Adipose tissue (tissue), 3 donors: ENCODE data around the gene TIMM44. TPM values are rescaled to one million over a fixed set of nuclear protein-coding genes. Genes with fewer than 3 reads are reported as not detected.

Experiments
- H3K27ac ChIP-seq: one replicate; pipeline ENCODE4 v1.5.1; 2013; ENCODE audit warnings: low read depth, low read length
- WGBS, 3 donors: extraction: QIAGEN DNeasy Blood & Tissue Kit; methylation state at CpG; one replicate each; pipeline ENCODE4 v1.1.7; 2013; 5-methylcytosine and 5-hydroxymethylcytosine counted together
- polyA plus RNA-seq, 3 donors: library from polyadenylated mRNA; stranded (reverse); fragments of 200-250 nt; gene quantifications; one replicate each; pipeline ENCODE4 v1.2.3, GENCODE V29; 2013
- donor health status: healthy with polysubstance abuse.
- donor health status: Bipolar disorder and iron deficiency.
- donor health status: healthy.

Gene TIMM44
- polyA plus RNA-seq, 3 donors, result 32.2 to 58.1 (median 54.9) TPM

DNA sequence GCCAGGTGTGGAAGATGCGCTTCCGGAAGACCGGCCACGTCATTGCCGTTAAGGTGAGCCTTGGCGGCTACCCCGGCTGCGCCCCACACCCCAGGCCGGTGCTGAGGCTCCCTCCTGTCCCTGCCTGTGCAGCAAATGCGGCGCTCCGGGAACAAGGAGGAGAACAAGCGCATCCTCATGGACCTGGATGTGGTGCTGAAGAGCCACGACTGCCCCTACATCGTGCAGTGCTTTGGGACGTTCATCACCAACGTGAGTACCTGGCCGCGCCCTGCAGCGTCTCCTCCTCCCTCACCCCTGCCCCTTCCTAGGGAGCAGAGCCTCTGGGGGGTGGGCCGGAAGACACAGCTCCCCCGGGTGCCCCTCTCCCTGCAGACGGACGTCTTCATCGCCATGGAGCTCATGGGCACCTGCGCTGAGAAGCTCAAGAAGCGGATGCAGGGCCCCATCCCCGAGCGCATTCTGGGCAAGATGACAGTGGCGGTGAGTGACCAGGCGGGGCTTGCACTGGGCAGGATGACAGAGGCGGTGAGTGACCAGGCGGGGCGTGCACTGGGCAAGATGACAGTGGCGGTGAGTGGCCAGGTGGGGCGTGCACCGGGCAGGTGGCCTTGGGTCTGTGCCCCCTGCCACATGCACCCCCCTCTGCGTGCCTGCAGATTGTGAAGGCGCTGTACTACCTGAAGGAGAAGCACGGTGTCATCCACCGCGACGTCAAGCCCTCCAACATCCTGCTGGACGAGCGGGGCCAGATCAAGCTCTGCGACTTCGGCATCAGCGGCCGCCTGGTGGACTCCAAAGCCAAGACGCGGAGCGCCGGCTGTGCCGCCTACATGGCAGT, 32.9 kb downstream of the TIMM44 start:
- WGBS, 3 donors, result 91 to 93% (median 93%) methylated on average over 50 to 54 of the region's 54 CpGs
- no peak overlapping the region for H3K27ac ChIP-seq

- no peak overlapping the region for H3K27ac ChIP-seq
- 92 to 96% (median 95%) methylated on average over 12 to 21 of the region's 21 CpGs for WGBS, 3 donors
These were observed 33.9 kb downstream of the TIMM44 start for GRCh38 chr19:7909471-7910067.

DNA sequence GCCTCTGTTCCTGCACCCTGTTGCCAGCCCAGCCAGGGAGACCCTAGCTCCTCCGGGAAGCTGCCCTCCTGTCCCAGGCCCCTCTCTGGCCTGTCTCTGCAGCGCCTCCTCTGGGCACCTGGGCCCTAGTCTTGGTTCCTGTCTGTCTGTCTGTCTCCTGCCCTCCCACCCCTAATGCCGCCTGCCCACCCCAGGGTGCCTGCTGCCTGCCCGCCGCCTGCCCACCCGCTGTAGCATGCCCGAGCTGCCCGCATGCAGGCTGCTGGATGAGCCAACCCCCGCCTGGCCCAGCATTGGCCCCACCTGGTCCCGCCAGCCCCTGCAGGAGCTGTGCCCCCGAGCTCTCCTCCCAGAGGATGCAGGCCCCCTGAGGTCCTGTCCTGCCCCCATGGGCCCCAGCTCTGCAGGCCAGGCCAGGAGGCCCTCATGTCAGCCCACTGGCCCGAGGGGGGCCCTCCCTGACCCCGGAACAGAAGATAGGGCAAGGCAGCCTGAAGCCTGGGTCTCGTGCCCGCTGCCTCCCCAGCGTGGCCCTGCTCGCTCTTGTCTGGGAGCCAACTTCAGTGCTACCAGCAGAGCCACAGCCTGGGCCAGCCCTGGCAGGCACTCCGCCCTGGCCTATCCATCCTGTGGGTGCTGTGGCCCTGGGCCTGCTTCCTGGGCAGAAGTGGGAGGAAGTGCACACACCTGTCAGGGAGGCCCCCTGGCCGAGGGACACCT, 34.6 kb downstream of the TIMM44 start:
- H3K27ac ChIP-seq, result no peak overlapping the region
- WGBS, 3 donors, result 86 to 94% (median 88%) methylated on average over 16 to 19 of the region's 19 CpGs

GRCh38 chr19:7908078-7908699, 35.3 kb downstream of the TIMM44 start:
- H3K27ac ChIP-seq, result no peak overlapping the region
- WGBS, 3 donors, result 76 to 87% (median 84%) methylated on average over 14 of the region's 14 CpGs

DNA sequence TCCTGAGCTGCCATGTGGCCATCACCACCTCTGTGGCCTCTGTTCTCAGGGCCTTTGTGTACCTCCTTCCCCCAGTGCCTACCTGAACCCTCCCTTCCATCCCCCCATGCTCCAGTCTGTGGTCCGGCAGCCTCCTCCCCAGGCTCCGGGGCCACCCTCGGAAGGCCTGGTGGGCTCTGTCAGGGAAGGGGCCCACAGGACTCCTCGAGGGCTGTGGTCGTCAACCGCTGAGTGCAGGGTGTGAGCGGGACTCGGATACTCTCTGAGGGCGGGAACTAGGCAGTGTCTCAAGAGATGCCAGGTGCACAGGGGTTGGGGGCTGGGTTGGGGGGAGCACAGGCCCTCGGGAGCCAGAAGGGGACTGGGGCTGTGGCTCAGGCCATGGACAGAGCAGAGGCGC, 35.9 kb downstream of the TIMM44 start:
- WGBS, 3 donors, result 89 to 93% (median 92%) methylated on average over 11 of the region's 11 CpGs
- no peak overlapping the region for H3K27ac ChIP-seq

DNA sequence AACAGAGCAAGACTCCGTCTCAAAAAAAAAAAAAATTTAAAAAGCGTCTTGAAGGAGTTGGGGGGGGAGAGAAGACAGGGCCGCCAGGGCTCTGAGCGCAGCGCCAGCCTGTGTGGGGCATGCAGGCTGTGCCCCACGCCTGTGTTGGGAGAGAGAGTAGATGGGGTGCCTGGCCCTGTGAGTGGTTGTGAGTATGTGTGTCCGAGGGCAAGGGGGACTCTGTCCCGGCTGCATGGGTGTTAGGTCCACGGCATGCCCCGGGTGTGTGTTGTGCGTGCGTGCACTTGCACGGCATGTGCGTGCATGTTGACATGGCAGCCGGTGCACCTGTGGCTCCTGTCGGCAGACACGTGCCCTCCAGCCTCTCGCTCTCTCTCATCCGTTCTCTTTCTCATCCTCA, 36.3 kb downstream of the TIMM44 start:
- no peak overlapping the region for H3K27ac ChIP-seq
- WGBS, 3 donors, result 92 to 97% (median 94%) methylated on average over 18 to 19 of the region's 19 CpGs

DNA sequence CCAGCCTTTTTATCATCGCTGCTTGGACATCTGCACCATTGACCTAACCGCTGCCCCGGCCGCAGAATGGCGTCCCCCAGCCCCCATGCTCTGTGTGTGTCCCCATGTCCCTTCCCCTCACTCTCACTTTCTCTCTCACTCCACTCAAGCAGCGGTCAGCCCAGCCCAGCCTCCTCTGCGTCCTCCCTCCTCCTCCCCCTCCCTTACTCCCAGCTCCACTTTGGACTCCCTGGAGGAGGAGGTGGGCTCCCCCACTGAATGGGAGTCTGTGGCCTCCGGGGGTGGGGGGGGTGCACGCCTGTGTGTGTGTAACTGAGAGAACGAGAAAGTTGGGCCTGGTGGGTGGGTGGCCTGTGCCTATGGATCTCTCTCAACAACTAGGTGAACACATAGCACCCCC, 37.6 kb downstream of the TIMM44 start:
- WGBS, 3 donors, result 78 to 93% (median 91%) methylated on average over 10 of the region's 10 CpGs
- H3K27ac ChIP-seq, result no peak overlapping the region

DNA sequence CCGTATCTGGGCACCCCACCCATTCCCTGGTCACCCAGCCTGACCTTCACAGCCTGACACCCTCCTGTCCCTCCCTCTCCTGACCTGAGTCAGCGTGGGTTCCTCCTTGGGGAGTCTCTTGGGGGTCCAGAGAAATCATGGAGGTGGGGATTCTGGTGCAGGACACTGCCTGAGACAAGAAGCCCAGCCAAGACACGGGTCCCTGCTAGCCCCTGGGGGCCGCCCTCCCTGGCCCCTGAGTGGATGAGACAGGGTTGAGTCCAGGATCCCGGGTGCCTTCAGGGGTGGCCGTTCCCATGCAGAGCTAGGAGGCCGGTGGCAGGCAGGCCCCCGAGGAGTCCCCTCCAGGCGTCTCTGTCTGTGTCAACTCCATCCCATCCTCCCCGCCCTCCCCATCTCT, 38.2 kb downstream of the TIMM44 start:
- 68 to 72% (median 72%) methylated on average over 10 of the region's 10 CpGs for WGBS, 3 donors
- no peak overlapping the region for H3K27ac ChIP-seq

- H3K27ac ChIP-seq, result no peak overlapping the region
- 11 to 17% (median 13%) methylated on average over 36 to 57 of the region's 68 CpGs for WGBS, 3 donors
These were observed 39.1 kb downstream of the TIMM44 start for GRCh38 chr19:7904074-7905020.

GRCh38 chr19:7903244-7904073, 40.0 kb downstream of the TIMM44 start, which contains the start of gene MAP2K7:
Gene MAP2K7 (plus strand): TSS chr19:7903877. CDS start chr19:7903945, 68 bp downstream.
- H3K27ac ChIP-seq, result no peak within 1 kb of the TSS
- 0% methylated on average over 69 to 89 of the region's 89 CpGs for WGBS, 3 donors

DNA sequence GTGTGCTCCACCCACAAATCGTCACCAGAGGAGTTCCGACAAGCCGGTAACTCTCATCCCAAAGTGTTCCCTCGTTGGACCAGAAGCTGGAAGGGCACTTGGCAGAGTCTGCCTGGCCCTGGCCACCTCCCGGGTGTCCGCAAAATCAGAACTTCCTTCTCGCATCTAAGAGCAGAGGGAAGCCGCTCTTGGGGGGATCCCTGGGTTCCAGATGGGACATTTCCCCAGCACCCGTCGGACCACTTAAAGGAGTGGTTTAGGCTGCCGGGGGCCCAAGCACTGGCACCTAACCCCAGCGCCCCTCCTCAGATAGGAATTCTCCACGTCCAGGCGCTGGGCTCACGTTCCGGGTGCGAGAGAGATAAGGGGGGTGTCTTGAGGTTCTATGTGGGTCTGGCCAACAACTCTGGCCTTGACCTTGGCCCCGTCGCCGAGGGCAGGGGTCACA, 40.6 kb downstream of the TIMM44 start:
- no peak overlapping the region for H3K27ac ChIP-seq
- 5 to 21% (median 10%) methylated on average over 20 of the region's 20 CpGs for WGBS, 3 donors

DNA sequence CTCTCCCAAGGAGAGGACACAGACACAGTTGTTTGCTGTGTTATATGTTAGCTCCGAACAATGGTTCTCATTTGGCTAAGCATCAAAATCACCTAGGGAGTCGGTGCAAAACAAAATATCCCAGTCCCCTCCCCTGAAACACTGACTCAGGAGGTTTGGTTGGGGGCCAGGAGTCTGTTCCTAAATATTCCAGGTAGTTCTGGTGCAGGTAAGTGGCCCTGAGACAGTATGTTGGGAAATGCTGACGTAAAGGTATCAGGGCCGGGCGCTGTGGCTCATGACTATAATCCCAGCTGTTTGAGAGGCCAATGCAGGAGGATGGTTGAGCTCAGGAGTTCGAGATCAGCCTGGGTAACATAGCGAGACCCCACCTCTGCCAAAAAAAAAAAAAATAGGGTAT, 42.1 kb downstream of the TIMM44 start:
- WGBS, 3 donors, result 83 to 94% (median 92%) methylated on average over 7 of the region's 7 CpGs

DNA sequence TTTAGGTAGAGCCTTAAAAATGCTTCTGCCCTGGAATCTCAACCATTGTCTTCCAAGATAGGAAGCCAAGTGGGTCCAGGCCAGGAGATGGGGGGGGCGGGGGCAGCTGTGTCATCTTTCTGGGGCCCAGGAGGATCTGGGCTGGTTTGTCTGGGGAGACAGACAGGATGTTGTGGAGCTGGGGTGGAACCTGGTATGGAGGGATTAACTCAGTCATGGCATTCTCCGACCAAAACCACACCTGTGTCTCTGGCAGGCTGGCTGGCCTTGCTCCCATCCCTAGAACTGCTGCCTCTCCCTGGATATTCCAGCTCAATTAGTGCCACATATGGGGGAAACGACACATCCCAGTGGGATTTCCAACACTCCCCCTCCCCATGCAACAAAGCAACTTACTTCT, 42.5 kb downstream of the TIMM44 start:
- H3K27ac ChIP-seq, result no peak overlapping the region
- WGBS, 3 donors, result 67 to 83% (median 77%) methylated on average over 3 of the region's 3 CpGs

More for the DNA sequence above, 42.1 kb downstream of the TIMM44 start:
- H3K27ac ChIP-seq, result no peak overlapping the region

GRCh38 chr19:7900401-7900870, 43.0 kb downstream of the TIMM44 start:
- H3K27ac ChIP-seq, result no peak overlapping the region
- WGBS, 3 donors, result 79 to 88% (median 81%) methylated on average over 21 of the region's 21 CpGs

DNA sequence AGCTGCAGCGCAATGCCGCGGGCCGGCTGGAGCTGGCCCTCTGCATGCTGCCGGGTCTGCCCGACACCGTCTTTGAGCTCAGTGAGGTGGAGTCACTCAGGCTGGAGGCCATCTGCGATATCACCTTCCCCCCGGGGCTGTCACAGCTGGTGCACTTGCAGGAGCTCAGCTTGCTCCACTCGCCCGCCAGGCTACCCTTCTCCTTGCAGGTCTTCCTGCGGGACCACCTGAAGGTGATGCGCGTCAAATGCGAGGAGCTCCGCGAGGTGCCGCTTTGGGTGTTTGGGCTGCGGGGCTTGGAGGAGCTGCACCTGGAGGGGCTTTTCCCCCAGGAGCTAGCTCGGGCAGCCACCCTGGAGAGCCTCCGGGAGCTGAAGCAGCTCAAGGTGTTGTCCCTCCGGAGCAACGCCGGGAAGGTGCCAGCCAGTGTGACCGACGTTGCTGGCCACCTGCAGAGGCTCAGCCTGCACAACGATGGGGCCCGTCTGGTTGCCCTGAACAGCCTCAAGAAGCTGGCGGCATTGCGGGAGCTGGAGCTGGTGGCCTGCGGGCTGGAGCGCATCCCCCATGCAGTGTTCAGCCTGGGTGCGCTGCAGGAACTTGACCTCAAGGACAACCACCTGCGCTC, 43.6 kb downstream of the TIMM44 start:
- 90 to 91% (median 91%) methylated on average over 34 of the region's 34 CpGs for WGBS, 3 donors
- H3K27ac ChIP-seq, result no peak overlapping the region

DNA sequence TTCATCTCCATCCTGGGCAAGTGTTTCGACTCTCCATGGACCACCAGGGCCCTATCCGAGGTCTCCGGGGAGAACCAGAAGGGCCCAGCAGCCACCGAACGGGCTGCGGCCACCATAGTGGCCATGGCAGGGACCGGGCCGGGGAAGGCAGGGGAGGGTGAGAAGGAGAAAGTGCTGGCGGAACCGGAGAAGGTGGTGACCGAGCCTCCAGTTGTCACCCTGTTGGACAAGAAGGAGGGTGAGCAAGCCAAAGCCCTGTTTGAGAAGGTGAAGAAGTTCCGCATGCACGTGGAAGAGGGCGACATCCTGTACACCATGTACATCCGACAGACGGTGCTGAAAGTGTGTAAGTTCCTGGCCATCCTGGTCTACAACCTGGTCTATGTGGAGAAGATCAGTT, 44.5 kb downstream of the TIMM44 start:
- WGBS, 3 donors, result 90 to 95% (median 95%) methylated on average over 16 of the region's 16 CpGs
- H3K27ac ChIP-seq, result no peak overlapping the region
